Mammary epithelial cell (primary cell): ENCODE data around the gene CDKL5.

Experiments used
- CTCF ChIP-seq, 2 donors: IDR thresholded peaks in 1 of 2; conservative IDR thresholded peaks in 1 of 2; 2 replicates each; pipeline ENCODE4 v1.5.1; 2011 to 2012; ENCODE audit warnings: inconsistent platforms in 2 of 2, low read length in 2 of 2, mild to moderate bottlenecking in 2 of 2, control low read depth in 1 of 2, low read depth in 1 of 2; ENCODE audit not compliant: insufficient read depth in 1 of 2; ENCODE audit errors: extremely low read depth in 1 of 2
- EZH2 ChIP-seq: IDR thresholded peaks from 2 replicates; pipeline ENCODE4 v1.6.1; 2012; ENCODE audit warnings: low read length, inconsistent platforms, borderline replicate concordance

GRCh38 chrX:18534949-18535348 is 109.5 kb downstream of the CDKL5 start:
- no peak for TF ChIP-seq CTCF (conservative IDR thresholded peaks at IDR 0.05 in 1 of 2, IDR thresholded peaks at IDR 0.05 in 1 of 2; ENCODE audit: extremely low read depth in 1 of 2, insufficient read depth in 1 of 2, low read depth in 1 of 2, low read length in 2 of 2)
- TF ChIP-seq EZH2, result no peak
